Stomach (tissue), 9 donors: Measurements from ENCODE around the gene ANKRD62. TPM values are rescaled to one million over a fixed set of nuclear protein-coding genes. Genes with fewer than 3 reads are reported as not detected.
"Not testable (repeated sequence)": the region's sequence is repeated elsewhere in the genome, so short reads cannot be mapped to it uniquely, and the experiment has no call there.

Experiments used
- DNase-seq, 2 donors: peaks; one replicate each; pipeline versions ENCODE4 v3.0.0 to v3.0.0-alpha.2; 2013 to 2019
- H3K27ac ChIP-seq, 5 donors: fragments of 200-600 bp in 4 of 5; sonication (generic) in 4 of 5; one replicate each; pipeline ENCODE4 v1.5.1; 2013 to 2019; ENCODE audit warnings: mild to moderate bottlenecking in 1 of 5, moderate library complexity in 1 of 5
- H3K27me3 ChIP-seq, 3 donors: fragments of 200-600 bp; sonication (generic); one replicate each; pipeline ENCODE4 v1.5.1; 2017 to 2019; ENCODE audit warnings: mixed run types in 1 of 3
- H3K36me3 ChIP-seq, 4 donors: fragments of 200-600 bp; sonication (generic); 1 replicate in 3 of 4; 2 replicates in 1 of 4; pipeline ENCODE4 v1.5.1; 2016 to 2019
- H3K4me1 ChIP-seq, 4 donors: fragments of 200-600 bp; sonication (generic); one replicate each; pipeline ENCODE4 v1.5.1; 2016 to 2019
- H3K4me3 ChIP-seq, 4 donors: fragments of 200-600 bp; sonication (generic) in 3 of 4; one replicate each; pipeline ENCODE4 v1.5.1; 2016 to 2019; ENCODE audit warnings: mild to moderate bottlenecking in 1 of 4
- H3K9me3 ChIP-seq, 4 donors: fragments of 200-600 bp; sonication (generic); one replicate each; pipeline ENCODE4 v1.5.1; 2016 to 2019
- EP300 ChIP-seq: sonication (generic); formaldehyde crosslinking; IDR thresholded peaks from one replicate; pipeline ENCODE4 v1.6.1; 2017; ENCODE audit warnings: antibody characterized with exemption
- POLR2A ChIP-seq, 4 donors: fragments of 450-650 bp; IDR thresholded peaks; one replicate each; pipeline ENCODE4 v1.6.1; 2016; ENCODE audit warnings: antibody characterized with exemption in 4 of 4, control low read depth in 2 of 4, mild to moderate bottlenecking in 1 of 4, moderate library complexity in 1 of 4
- POLR2AphosphoS5 ChIP-seq, 3 donors: sonication (generic); formaldehyde crosslinking; IDR thresholded peaks; one replicate each; pipeline ENCODE4 v1.6.1; 2016; ENCODE audit warnings: antibody characterized with exemption in 3 of 3
- WGBS, 5 donors: extraction: QIAGEN DNeasy Blood & Tissue Kit in 3 of 5; methylation state at CpG; one replicate each; pipeline versions ENCODE4 v1.1.5 to v1.1.7; 2013 to 2018; 5-methylcytosine and 5-hydroxymethylcytosine counted together
- intact Hi-C: fragments of 100-400 bp; cut with DNase I; formaldehyde crosslinking; loops from one replicate; pipeline ENCODE4 v1.15.1; 2023; ENCODE audit warnings: low total_unique reads
- polyA plus RNA-seq, 3 donors: library from polyadenylated mRNA; stranded (reverse); fragments of 200-250 nt; gene quantifications; one replicate each; pipeline ENCODE4 v1.2.3, GENCODE V29; 2013
- total RNA-seq, 5 donors: library from RNA; depleted of rRNA; stranded (reverse); fragments of >200 nt; gene quantifications; one replicate each; pipeline versions ENCODE4 v1.1.0 to v1.2.3, GENCODE V29; 2014 to 2016
- TF ChIP-seq, protein P1 (sequence below), 7 experiments: fragments of 450-650 bp in 4 of 7; fragments of 200-600 bp in 3 of 7; sonication (generic) in 3 of 7; IDR thresholded peaks; one replicate each; pipeline ENCODE4 v1.5.1; 2016 to 2019; ENCODE audit warnings: antibody characterized with exemption in 7 of 7, control low read depth in 2 of 7, mild to moderate bottlenecking in 1 of 7
- donor health status: healthy with polysubstance abuse.
- donor health status: Bipolar disorder and iron deficiency.
- donor health status: healthy.

The ANKRD62 gene
- total and polyA plus RNA-seq, 8 donors, result 1.2 TPM; not detected in 7

- H3K4me3 ChIP-seq, result peak overlapping the region; percentile 14 to 26 (median 16)
- peak; percentile 55 to 61 for DNase-seq
- H3K27me3 ChIP-seq, result no peaks in the 10 kb centered on the region
- peak overlapping the region in 2 of 5 donors; percentile 61 to 71 for H3K27ac ChIP-seq
- H3K36me3 ChIP-seq, result no peaks in the 10 kb centered on the region
- TF ChIP-seq EP300 (no peak), POLR2AphosphoS5 (IDR thresholded peaks at IDR 0.05) (no peak), POLR2A (IDR thresholded peaks at IDR 0.05) (no peak)
- TF ChIP-seq, protein P1, sequence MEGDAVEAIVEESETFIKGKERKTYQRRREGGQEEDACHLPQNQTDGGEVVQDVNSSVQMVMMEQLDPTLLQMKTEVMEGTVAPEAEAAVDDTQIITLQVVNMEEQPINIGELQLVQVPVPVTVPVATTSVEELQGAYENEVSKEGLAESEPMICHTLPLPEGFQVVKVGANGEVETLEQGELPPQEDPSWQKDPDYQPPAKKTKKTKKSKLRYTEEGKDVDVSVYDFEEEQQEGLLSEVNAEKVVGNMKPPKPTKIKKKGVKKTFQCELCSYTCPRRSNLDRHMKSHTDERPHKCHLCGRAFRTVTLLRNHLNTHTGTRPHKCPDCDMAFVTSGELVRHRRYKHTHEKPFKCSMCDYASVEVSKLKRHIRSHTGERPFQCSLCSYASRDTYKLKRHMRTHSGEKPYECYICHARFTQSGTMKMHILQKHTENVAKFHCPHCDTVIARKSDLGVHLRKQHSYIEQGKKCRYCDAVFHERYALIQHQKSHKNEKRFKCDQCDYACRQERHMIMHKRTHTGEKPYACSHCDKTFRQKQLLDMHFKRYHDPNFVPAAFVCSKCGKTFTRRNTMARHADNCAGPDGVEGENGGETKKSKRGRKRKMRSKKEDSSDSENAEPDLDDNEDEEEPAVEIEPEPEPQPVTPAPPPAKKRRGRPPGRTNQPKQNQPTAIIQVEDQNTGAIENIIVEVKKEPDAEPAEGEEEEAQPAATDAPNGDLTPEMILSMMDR (IDR thresholded peaks at IDR 0.05), result no peak
- WGBS, 5 donors, result 18 to 39% (median 34%) methylated on average over 40 to 56 of the region's 59 CpGs
- no peaks in the 10 kb centered on the region for H3K9me3 ChIP-seq
- intact Hi-C loops, result no loop called here
- H3K4me1 ChIP-seq, result no peaks in the 10 kb centered on the region
Measured at GRCh38 chr18:12076424-12077140, 17.1 kb upstream of the ANKRD62 start.

GRCh38 chr18:12077994-12078393 is 15.6 kb upstream of the ANKRD62 start:
- intact Hi-C loops, H3K4me3 ChIP-seq, H3K27ac ChIP-seq, H3K9me3 ChIP-seq, DNase-seq, H3K36me3 ChIP-seq, H3K27me3 ChIP-seq, H3K4me1 ChIP-seq: not testable (repeated sequence)
- 55 to 86% (median 60%) methylated on average over 1 to 2 of the region's 4 CpGs for WGBS, 5 donors

DNA sequence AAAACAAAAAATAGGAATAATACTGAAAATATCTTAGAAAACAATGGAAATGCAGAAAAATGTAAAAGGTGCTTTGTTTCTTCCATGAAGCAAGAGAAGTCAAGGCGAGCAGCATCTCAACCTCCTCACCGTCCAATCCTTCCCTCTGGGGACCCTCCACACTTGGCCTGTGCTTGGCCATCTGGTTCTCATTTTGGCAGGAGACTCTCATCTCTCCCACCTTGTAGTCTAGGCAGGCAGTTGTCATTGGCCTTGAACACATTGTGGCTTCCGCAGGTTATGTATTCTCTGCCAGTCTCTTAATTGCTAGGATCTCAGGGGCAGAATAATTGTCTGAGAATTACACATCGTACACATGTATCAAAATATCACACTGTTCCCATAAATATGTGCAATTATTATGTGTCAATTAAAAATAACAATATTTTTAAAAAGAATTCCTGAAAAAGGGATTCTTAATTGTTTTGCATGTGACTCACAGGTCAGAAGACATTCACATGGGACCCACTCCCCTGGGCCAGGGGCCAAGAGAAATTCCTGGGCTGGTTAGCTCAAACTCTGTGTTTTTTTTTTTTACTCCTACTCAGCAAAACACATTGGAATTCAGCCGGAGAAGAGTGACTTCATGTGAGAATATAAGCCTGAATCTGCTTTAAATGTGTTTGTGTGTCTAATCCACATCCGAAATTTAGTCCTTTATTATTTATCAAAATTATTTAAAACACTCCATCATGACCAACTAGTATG is 14.0 kb upstream of the ANKRD62 start:
- Histone ChIP-seq H3K9me3 (no peaks in the 10 kb centered on the region), H3K4me1 (no peaks in the 10 kb centered on the region), H3K4me3 (no peak overlapping the region), H3K36me3 (no peaks in the 10 kb centered on the region), H3K27ac (no peak overlapping the region), H3K27me3 (no peaks in the 10 kb centered on the region)
- intact Hi-C loops, result no loop called here
- peak in 1 of 2 donors; percentile 51 for DNase-seq
- WGBS, 5 donors, result 72 to 83% (median 77%) methylated on average over 6 of the region's 6 CpGs
- no peak for TF ChIP-seq POLR2A (IDR thresholded peaks at IDR 0.05)

GRCh38 chr18:12085136-12085535 is 8.5 kb upstream of the ANKRD62 start:
- Histone ChIP-seq H3K27ac (no peak overlapping the region), H3K4me1 (peaks cover 0 to 13% (median 3%) of the 10 kb centered on the region in 4 donors), H3K9me3 (no peaks in the 10 kb centered on the region), H3K36me3 (no peaks in the 10 kb centered on the region), H3K27me3 (no peaks in the 10 kb centered on the region), H3K4me3 (no peak overlapping the region)
- TF ChIP-seq POLR2AphosphoS5 (IDR thresholded peaks at IDR 0.05) (no peak), POLR2A (IDR thresholded peaks at IDR 0.05) (no peak), EP300 (no peak)
- TF ChIP-seq, protein P1 (IDR thresholded peaks at IDR 0.05), result no peak
- no peak for DNase-seq
- intact Hi-C loops, result no loop called here
- 90 to 94% (median 92%) methylated on average over 5 to 13 of the region's 13 CpGs for WGBS, 5 donors

- Histone ChIP-seq H3K27ac (no peak overlapping the region), H3K4me3 (no peak overlapping the region), H3K9me3 (no peaks in the 10 kb centered on the region), H3K36me3 (no peaks in the 10 kb centered on the region), H3K4me1 (peaks cover 0 to 13% (median 3%) of the 10 kb centered on the region in 4 donors), H3K27me3 (no peaks in the 10 kb centered on the region)
- intact Hi-C loops, result no loop called here
- DNase-seq, result peak in 1 of 2 donors; percentile 1
- TF ChIP-seq, protein P1 (IDR thresholded peaks at IDR 0.05), result no peak
- WGBS, 5 donors, result 78 to 98% (median 93%) methylated on average over 2 to 4 of the region's 4 CpGs; no CpG with 5 or more reads in 1 of the 5 donors
Measured at GRCh38 chr18:12085786-12086185, 7.9 kb upstream of the ANKRD62 start.
